Measurements from ENCODE around the gene GATD1.
"Not testable (repeated sequence)": the region's sequence is repeated elsewhere in the genome, so short reads cannot be mapped to it uniquely, and the experiment has no call there.

Gene GATD1

DNA sequence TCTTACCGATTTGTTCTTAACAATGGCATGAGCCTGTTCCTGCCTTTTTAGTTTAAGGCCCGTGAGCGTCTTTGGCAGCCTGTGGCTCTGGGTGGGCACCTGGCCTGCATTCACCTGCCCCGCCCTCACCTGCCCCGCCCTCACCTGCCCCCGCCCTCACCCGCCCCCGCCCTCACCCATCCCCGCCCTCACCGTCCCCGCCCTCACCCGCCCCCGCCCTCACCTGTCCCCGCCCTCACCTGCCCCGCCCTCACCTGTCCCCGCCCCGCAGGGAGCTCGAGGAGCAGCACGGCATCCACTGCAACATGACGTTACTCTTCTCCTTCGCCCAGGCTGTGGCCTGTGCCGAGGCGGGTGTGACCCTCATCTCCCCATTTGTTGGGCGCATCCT is 14.2 kb downstream of the GATD1 start:
- no peak for TF ChIP-seq ZNF274 (IDR thresholded peaks at IDR 0.05; ENCODE audit: low read depth, low read length)
- H3K4me3 ChIP-seq (ENCODE audit: low read length) = no peak overlapping the region

DNA sequence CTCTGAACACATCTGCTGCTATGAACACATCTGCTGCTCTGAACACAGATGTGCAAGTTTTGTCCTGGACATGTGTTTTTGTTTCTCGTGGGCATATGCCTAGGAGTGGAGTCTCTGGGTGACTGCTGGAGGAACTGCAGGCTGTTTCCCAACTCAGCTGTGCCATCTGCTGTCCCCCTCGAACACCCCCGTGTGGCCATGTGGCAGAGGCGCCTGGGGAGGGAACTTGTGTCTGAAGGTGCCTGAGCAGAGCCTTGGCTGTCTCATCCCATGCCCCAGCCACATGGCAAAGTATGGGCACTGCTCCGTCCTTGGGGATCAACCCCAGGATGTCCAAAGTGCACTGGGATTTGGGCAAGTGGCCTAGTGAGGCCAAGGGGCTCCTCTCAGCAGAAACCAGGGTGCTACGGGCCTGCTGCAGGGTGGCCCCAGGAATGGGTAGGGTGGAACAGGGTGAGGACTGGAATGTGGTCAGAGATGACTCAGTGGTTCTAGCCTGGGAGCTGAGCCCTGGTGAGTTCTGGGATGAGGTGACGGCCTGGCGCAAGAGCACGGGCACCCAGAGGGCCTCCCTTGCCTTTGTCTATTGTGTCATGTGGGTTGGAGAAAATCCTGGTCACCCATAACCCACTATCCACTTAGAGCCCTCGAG is 14.7 kb downstream of the GATD1 start:
- no peak for TF ChIP-seq ZNF274 (IDR thresholded peaks at IDR 0.05; ENCODE audit: low read depth, low read length)
- no peak overlapping the region for H3K4me3 ChIP-seq (ENCODE audit: low read length)

DNA sequence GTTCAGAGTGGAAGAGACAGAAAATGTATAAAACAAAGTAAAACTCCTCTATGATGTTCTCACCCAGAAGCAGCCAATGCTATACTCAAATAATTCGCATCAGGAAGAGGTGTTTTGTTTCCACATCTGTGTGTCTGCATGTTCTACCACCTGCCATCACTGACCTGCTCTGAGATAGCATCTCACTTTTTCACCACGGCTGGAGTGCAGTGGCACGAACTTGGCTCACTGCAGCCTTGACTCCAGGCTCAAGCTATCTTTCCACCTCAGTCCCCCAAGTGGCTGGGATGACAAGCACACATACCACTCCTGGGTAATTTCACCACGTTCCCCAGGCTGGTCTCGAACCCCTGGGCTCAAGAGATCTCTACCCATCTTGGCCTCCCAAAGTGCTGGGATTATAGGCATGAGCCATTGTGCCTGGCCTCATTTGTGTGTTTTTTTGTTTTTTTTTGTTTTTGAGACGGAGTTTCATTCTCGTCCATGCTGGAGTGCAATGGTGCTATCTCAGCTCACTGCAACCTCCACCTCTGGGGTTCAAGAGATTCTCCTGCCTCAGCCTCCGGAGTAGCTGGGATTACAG is 15.7 kb downstream of the GATD1 start:
- H3K4me3 ChIP-seq (ENCODE audit: low read length) = no peak overlapping the region
- TF ChIP-seq ZNF274 (IDR thresholded peaks at IDR 0.05; ENCODE audit: low read depth, low read length) = no peak

DNA sequence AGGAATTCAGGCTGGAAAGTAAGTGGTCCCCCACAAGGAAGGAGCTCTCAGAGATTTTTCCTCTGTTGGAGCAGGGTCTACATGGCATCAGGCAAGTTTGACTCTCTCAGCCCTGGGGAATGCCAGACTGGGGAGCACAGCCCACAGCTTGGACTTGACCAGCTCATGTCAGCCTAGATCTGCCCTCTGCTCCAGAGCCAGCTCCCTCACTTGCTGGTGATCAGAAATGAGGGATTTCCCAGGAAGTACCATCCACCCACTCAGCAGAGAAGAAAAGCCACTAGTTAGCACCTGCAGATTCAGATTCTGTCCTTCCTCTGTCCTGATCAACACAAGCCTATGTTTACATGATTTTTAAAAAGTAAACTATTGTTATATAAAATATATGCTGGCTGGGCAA is 17.1 kb downstream of the GATD1 start:
- H3K4me3 ChIP-seq (ENCODE audit: low read length) = no peak overlapping the region
- TF ChIP-seq ZNF274 (IDR thresholded peaks at IDR 0.05; ENCODE audit: low read depth, low read length) = no peak

DNA sequence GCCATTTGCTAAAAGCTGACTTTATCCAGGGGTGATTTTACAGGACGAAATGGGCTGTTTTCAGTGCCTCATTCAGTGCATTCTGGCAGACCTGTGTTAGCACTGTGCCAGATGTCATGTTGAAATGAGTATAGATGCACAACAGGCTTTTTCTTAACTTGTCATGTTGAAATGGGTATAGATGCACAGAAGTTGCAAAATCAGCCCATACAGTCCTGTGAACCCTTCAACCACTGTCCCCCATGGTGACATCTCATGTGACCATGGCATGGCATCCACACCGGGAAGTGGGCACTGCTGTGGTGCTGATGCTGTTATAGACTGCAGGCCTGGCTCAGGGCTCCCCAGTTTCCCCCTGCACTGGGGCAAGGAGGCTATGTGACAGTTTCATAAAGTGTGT is 27.6 kb downstream of the GATD1 start:
- TF ChIP-seq ZNF274 (IDR thresholded peaks at IDR 0.05; ENCODE audit: low read depth, low read length) = no peak
- no peak overlapping the region for H3K4me3 ChIP-seq (ENCODE audit: low read length)

DNA sequence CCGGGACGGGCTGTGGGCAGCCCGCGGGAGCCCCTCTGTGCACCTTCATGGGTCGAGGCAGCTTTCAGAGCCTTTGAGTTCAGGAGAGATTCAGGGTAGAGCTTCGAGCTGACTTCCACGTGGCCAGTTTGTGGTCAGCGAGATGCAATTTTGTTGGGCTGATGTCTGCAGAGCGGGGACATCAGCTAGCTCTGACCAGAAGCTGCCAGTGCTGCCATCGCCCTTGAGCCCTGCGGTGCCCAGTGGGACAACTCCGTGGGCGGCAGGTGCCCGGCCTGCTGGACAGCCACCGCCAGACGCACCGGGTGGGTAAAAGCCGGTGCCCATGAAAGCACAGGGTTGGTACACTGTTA is 29.3 kb downstream of the GATD1 start:
- peak overlapping the region; percentile 84 for H3K4me3 ChIP-seq (ENCODE audit: low read length)
- no peak for TF ChIP-seq ZNF274 (IDR thresholded peaks at IDR 0.05; ENCODE audit: low read depth, low read length)

DNA sequence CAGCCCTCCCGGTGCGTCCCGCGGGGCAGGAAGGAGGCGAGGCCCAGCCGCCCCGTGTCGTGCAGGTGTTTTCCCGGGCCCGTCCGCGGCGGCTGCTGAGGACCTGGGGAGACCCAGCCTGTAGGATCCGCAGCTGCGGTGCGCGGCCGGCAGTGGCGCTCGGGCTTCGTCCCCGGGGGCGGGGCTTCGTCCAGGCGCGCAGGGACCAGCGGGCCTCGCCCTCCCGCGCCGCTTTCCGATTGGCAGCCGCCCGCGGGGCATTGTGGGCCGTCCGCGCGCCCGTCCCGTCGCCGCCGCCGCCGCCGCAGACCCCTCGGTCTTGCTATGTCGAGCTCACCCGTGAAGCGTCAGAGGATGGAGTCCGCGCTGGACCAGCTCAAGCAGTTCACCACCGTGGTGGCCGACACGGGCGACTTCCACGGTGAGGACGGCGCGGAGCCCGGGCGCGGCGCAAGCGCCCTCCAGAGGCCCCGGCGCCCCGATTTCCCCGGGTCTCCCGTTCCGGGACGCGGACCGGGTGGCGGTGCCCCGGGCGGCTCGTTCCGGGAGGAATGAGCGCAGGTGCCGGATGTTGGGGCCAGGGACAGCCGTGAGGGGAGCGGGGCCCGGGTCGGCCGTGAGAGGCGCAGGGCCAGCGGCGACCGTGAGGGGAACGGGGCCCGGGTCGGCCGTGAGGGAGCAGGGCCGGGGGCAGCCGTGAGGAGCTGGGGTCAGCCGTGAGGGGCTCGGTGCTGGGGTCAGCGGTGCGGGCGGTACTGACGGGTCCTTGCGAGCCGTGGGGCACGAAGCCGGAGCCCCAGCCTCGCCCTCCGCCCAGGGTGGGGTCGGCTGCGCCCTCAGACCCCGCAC is 29.9 kb downstream of the GATD1 start, which contains the start of gene TALDO1:
TSS of gene TALDO1 (plus strand) at position 307 of the 849 bp plus-strand sequence. CDS start at position 325, 18 bp downstream.
- peak within 1 kb of the TSS; percentile 84 for H3K4me3 ChIP-seq (ENCODE audit: low read length)
- no peak for TF ChIP-seq ZNF274 (IDR thresholded peaks at IDR 0.05; ENCODE audit: low read depth, low read length)

DNA sequence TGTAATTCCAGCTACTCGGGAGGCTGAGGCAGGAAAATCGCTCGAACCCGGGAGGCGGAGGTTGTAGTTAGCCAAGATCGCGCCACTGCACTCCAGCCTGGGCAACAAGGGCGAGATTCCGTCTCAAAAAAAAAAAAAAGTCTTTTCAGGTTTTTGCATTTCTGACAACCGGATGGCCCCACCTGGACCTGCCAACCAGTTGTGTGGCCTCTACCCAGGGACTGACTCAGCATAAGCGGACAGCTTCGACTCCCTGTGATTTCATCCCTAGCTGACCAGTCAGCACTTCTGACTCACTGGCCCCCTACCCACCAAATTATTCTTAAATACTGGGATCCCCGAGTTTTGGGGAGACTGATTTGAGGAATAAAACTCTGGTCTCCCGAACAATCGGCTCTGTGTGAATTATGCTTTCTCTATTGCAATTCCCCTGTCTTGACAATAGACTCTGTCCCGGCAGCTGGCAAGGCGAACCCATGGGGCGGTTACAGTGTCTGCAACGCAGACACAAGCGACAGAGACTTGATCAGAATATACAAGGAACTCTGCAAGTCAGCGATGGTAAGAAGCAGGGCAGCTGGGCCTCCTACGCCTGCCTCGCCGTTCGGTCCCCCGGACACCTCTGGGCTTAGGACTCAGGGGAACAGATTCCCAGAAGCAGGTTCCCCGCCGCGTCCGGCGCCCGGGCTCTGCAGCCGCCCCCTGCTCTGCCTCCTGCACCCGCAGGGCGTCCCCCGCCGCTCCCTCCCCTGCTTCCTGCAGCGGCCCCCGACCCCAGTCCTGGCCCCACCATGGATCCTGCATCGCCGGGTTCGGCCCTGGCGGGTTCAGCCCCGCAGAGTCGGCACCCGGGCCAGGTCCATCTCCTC is 30.8 kb downstream of the GATD1 start:
- no peak for TF ChIP-seq ZNF274 (IDR thresholded peaks at IDR 0.05; ENCODE audit: low read depth, low read length)
- peak overlapping the region; percentile 84; the same call in 1 of the 2 replicates for H3K4me3 ChIP-seq (ENCODE audit: low read length)

DNA sequence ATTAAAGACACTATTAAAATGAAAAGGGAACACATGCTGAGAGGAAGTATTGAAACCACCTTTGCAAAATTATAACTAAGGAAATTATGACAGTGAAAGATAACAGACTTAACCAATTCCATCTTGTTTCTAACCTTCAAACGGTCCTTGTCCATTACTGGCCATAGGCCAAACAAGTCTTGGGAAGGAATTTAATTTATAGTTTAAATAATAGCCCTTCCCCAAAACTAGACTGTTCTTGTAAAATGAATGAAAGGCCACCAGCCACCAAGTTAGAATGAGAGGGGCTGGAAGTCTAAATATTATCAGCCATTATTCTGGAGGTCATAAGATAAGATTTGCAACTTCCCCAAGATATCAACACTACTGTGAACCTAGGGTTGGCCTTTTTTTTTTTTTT is 31.9 kb downstream of the GATD1 start:
- H3K4me3 ChIP-seq (ENCODE audit: low read length) = no peak overlapping the region
- no peak for TF ChIP-seq ZNF274 (IDR thresholded peaks at IDR 0.05; ENCODE audit: low read depth, low read length)

DNA sequence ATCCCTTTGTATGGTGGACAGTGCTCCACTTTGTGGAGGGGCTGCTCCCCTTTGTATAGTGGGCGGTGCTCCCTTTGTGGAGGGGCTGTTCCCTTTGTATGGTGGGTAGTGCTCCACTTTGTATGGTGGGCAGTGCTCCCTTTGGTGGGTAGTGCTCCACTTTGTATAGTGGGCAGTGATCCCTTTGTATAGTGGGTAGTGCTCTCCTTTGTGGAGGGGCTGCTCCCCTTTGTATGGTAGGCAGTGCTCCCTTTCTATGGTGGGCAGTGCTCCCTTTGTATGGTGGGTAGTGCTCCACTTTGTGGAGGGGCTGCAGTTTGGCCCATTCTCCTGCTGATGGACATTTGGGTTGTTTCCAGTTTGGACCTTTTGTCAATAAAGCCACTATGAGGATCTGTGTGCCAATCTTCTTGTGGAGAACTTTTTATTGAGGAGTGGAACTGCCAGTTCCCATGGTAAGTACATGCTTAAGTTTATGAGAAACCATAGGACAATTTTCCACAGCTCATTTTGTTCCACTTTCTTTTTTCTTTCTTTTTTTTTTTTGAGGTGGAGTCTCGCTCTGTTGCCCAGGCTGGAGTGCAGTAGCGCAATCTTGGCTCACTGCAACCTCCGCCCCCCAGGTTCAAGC is 34.6 kb downstream of the GATD1 start:
- H3K4me3 ChIP-seq (ENCODE audit: low read length) = no peak overlapping the region
- TF ChIP-seq ZNF274 (IDR thresholded peaks at IDR 0.05; ENCODE audit: low read depth, low read length) = no peak

DNA sequence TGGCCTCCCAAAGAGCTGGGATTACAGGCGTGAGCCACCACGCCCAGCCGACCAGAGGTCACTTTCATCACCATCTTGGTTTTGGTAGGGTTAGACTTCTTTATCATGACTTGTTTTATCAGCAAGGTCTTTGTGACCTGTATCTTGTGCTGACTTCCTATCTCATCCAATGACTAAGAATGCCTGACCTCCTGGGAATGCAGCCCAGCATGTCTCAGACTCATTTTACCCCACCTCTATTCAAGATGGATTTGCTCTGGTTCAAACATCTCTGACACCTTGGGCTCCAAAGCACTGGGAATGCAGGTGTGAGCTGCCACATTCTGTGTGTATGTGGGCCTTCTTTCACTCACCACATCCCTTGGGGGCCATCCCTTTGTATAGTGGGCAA is 35.1 kb downstream of the GATD1 start:
- no peak for TF ChIP-seq ZNF274 (IDR thresholded peaks at IDR 0.05; ENCODE audit: low read depth, low read length)
- no peak overlapping the region for H3K4me3 ChIP-seq (ENCODE audit: low read length)

DNA sequence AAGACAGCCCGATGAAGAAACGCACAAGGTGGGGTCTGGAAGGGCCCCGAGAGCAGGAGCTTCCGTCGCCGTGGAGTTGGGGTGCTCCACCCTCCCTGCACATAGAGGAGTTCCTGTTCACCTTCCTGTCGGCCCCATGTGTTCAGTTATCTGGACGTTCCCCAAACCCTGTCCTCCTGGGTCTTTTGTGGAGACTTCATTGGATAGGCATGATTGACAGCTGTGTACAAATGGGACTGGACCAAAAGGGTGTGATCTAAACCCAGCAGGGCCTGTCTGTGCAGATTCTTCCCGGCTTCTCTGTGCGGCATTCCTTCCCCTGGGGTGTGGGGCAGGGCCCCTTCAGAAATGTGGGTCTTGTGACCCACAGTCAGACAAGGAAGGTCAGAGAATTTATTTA is 39.4 kb downstream of the GATD1 start:
- not testable (repeated sequence) for H3K4me3 ChIP-seq (ENCODE audit: low read length)

DNA sequence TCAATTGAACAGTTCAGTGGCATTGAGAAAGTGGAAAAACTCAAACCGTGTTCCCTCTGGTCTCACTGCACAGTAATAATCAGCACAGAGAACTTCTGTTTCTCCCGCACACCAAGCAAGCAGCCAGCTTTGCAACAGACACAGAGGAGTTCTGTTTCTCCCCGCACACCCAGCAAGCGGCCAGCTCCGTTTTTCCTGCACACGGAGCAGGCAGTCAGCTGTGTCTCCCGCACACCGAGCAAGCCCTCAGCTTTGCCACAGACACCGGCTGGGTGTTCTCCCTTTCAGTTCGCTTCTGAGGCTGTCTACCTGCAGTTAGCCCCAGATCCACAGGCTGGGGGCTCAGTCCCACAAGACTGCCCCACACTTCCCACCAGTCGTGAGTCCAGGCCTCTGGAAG is 39.9 kb downstream of the GATD1 start:
- no peak for TF ChIP-seq ZNF274 (IDR thresholded peaks at IDR 0.05; ENCODE audit: low read depth, low read length)
- H3K4me3 ChIP-seq (ENCODE audit: low read length) = no peak overlapping the region

DNA sequence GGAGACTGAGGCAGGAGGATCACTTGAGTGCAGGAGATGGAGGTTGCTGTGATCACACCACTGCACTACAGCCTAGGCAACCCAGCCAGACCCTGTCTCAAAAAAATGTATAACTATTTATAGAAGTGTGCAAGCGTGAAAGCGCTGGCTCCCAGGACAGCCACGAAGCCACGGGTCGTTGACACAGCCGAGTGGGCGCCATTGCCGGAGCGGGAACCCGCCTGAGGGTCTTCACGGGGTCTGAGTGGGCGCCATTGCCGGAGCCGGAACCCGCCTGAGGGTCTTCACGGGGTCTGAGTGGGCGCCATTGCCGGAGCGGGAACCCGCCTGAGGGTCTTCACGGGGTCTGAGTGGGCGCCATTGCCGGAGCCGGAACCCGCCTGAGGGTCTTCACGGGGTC is 42.7 kb downstream of the GATD1 start:
- H3K4me3 ChIP-seq (ENCODE audit: low read length) = not testable (repeated sequence)
